HUDEP-2 (cell line): Measurements from ENCODE around the gene SLC12A4.
"Not testable (repeated sequence)": the region's sequence is repeated elsewhere in the genome, so short reads cannot be mapped to it uniquely, and the experiment has no call there.

Source experiments
- DNase-seq, 76 experiments: peaks; one replicate each; lab custom pipeline; 2025; ENCODE audit not compliant: unreplicated experiment in 76 of 76; lab: John Stamatoyannopoulos, UW

SLC12A4 gene

DNA sequence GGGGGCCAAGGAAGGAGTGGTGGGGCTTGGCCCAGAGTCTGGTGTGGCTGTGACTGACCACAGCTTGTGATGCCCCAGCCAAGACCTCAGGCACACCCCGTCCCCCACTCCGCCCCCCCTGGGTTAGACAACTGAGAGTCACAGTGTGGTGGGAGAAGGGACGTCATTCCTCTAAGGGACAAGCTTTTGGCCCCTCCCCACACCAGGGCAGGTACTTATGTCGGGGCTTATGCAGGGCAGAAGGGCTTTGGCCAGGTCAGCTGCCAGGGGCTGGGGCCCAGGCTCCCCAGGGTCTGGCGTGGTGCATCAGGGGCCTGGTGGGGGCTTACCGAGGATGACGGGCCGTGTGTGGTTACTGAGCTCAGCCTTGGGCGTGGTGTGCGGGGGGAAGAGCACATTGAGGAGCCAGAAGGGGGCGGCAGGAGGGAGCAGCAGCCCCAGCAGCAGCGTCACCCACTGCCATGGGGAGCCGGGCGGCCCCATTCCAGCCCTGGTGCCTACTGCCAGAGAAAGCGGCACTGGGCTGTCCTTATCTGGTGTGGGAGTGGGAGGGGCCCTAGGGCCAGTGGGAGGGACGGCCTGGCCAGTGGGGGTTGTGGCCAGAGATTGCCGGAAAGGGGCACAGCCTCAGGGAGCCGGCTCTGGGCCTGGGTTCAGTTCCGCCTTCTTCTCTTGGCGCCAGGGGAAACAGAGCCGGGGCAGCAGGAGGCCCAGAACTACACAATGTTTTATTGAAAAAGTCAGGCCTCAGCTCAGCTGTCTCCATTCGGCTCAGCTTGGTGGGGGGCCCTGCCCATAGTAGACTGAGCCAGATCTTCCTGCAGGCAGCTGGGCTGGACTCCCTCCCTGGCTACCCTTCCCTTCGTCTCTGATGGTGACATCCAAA, 24.6 kb downstream of the SLC12A4 start, which contains the start of gene LCAT:
Gene LCAT (minus strand): TSS at position 502 of the 886 bp plus-strand sequence. CDS start 19 bp downstream, at position 483.
- DNase-seq, result peak in 13 of 76 experiments; percentile 11 to 69 (median 50)

DNA sequence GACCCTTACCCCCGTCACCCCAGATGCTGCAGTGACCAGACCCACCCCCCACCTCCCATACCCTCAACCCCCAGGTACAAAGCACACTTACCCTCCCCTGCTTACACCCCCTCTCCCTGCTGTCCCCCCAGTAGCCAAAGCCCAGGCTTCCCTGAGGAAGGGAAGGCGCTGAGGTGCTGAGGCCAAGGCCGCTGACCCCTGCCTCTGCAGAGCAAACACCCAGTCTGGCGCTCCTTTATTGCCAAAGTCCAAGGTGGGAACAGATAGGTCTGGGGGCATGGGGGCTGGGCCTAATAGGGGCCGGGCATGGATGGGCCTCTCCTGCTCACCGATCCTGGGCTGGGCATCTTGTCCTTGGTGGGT, 25.2 kb downstream of the SLC12A4 start:
- DNase-seq, result no peak

DNA sequence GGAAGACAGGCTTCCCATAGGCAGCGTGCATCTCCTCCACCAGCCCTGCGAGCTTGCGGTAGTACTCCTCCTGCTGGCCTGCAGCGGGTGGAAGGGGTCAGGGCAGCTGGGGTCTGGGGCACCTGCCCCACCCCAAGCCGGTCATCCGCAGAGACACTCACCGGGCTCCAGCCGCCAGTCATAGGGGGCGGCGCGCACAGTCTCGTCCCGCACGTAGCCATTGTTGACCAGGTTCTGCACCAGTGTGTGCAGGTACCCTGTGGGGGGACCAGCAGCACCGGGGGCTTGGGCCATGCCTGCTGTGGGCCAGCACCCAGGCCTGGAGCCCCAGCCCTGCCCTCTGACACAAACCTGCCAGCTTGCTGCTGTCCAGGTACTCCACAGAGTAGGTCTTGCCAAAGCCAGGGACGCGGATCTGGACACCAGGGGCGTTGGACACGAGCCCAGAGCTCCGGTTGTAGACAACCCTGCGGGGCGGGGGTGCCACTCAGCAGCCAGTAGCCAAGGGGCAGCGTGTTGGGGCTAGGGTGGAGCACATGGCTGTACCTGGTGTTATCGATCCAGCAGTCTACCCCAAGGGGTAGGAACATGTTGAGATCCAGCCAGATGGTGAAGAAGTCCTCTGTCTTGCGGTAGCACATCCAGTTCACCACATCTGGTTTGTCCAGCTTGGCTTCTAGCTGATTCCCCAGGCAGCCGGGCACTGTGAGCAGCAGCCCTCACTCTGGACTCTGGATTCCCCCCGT, 25.8 kb downstream of the SLC12A4 start:
- no peak for DNase-seq

DNA sequence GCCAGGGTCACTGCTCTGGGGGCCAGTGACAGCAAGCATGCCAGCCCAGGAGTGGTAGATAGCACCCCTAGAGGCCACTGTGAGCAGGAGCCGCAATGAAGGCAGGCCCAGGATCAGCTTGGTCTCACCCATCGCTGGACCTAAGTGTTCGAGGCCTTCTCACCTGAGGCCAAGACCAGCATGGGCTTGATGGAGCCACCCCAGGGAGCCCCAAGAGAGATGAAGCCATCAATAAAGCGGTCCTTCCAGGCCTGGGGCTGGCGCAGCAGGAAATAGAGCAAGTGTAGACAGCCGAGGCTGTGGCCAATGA, 26.3 kb downstream of the SLC12A4 start:
- DNase-seq, result peak in 36 of 76 experiments; percentile 10 to 65 (median 28)

DNA sequence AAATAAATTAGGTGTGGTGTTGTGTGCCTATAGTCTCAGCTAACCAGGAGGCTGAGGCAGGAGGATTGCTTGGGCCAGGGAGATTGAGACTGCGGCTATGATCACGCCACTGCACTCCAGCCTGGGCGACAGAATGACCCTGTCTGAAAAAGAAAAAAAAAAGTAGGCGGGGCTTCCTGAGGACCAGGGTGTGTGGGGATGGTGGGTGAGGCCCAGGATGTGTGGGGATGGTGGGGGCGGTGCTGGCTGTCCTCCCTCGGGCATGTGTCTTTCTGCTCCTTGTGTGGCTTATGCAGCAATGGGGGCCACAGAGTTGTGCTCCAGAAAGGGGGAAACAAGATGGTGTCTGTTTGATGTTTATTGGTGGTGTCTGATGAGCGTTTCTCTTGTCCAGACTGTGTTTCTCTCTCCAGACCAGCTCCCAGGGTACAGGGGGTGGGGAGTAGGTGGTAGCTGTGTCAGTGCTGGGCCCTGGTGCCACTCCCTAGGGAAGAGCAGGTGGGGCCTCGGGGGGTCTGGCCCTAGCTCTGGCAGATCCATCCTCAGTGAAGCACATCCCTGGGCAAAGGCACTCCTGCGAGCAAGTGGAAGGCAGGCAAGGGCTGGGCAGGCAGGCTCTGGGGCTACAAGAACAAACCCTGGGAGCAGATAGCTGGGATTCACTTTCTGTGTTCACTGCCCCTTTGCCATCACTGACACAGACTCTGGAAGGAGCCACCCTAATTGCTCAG, 26.8 kb downstream of the SLC12A4 start:
- peak in 10 of 76 experiments; percentile 9 to 41 (median 18) for DNase-seq

DNA sequence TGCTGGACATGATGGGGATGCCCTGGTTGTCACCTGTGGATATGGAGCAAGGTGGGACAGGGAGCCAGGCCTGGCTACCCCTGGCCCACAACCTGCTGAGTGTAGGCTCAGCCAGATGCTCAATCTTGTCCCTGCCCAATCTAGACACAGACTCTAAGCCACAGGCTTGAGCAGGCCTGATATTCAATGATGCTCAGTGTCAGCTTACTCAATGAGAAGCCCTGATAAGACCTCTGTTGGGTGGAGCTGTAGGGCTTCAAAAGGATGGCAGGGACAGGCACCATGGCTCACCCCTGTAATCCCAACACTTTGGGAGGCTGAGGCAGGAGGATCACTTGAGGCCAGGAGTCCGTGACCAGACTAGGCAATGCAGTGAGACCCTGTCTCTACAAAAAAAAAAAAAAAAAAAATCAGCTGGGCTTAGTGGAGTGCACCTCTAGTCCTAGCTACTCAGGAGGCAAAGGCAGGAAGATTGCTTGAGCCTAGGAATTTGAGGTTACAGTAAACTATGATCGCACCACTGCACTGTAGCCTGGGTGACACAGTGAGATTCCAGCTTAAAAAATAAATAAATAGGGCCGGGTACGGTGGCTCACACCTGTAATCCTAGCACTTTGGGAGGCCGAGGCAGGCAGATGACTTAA, 27.9 kb downstream of the SLC12A4 start:
- peak in 22 of 76 experiments; percentile 6 to 48 (median 24) for DNase-seq

DNA sequence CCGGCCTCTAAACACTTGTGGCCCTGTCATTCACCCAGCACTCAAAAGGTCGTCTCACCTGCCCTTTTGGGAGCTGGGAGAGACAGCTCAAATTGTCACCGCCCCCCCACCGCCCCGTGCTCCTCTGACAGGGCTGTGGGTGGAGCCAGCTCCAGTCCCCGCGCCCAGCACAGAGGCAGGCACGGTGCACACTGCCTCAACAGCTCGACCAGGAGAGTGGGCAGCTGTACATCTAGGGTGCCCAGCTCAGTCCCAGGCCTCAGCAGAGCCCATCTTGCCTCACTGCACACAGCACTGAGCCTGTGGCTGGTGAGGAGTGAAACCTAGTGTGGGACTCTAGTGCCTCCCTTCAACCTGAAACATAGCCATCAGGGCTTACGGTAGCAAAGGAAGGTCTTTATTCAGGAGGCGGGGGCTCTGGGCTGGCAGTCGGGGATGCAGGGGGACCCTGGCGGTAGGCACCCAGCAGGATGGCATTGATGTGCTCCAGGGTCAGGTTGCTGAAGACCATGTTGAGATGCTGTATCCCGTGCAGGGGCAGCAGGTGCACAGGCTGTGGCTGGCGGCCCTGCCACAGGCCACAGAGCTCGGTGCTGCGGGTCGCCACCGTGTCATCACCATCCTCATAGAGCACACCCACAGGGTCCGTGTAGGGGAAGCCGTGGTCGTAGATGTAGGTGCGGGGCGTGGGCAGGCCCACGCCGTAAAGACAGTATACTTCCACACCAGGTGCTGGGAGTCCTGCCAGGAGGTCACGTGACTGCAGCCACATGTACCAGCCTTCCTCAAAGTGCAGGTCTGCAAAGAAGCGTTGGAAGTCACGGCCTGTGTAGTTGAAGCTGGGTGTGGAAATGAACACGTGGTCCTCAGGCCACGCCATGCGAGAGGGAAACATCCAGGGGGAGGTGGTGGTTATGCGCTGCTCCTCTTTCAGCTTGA, 28.7 kb downstream of the SLC12A4 start:
- DNase-seq, result peak in 3 of 76 experiments; percentile 11 to 25 (median 14)

DNA sequence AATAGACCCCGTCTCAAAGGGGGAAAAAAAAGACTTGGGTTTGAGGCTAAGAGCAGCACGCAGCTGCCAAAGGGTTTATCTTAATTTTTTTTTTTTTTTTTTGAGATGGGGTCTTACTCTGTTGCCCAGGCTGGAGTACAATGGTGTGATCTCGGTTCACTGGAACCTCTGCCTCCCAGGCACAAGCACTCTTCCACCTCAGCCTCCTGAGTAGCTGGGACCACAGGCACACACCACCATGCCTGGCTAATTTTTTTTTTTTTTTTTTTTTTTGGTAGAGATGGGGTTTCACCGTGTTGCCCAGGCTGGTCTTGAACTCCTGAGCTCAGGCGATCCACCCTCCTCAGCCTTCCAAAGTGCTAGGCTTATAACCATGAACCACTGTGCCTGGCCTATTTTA, 30.7 kb downstream of the SLC12A4 start:
- DNase-seq, result not testable (repeated sequence)

DNA sequence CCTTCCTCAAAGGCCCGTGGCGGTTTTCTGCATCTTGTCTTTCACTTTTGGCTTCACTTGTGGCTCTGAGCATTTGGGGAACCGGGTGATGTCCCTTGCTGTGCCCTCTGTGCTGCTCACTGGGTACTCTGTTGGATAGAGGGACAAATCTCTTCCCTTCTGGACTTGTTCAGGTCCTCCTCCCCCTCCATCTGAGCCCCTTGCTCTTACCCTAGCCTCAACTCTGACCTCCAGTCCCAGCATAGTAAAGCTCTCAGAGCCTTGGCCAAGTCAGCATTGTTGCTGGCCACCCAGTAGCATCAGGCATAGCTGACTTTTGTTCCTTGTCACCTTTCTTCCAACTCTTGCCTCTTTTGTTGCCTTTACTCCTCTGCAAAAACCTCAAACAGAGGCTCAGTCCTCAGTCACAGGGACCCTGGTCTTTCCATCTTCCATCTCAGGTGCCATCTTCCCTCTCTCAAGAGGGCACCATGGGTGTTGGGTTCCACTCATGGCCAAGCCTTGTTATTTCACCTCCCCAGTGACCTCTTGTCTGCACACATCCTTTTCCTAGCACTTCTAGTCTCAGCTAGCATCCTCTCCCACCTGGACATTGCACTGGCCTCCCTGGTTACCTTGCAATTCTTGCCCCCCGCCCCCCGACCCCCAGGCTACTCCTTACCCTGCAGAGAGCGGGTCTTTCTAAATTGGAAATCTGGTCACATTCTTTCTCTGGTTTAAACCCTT, 31.4 kb downstream of the SLC12A4 start:
- DNase-seq, result peak in 19 of 76 experiments; percentile 16 to 54 (median 33)

DNA sequence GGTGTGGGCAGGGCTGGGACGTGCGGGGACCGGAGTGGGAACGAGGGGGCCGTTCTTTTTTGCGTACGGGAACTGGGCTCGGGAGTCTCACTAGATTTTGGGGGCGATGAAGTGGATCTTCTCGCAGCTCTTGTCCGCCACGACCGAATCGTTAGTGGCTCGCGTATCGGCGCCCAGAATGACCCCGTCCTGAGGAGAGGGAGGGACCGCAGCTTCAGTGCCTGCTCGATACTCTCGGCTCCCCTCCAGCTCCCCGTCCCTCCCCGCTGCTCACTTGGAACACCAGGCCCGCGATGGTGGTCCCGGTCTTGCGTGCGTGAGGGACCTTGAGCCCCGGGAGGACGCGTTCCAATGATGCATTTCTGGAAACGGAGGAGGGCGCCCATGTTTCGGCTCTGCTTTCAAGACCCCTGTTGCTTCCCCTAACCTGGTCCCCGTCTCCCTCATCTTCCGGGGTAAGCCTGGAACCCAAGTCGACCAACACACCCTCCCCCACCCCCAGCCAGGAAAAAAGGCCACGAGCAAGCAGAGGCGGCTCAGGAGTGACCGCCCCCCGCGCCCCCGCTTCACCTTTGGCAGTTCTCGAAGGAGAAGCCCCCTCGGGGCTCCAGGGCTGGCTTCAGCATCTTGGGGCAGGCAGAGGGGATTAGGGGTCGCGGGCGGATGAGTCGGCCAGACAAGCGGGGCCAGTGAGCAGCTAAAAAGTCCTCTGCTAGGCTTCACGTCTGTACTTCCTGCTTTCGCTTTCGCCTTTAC, 32.1 kb downstream of the SLC12A4 start, which contains the start of gene PSMB10:
Gene PSMB10 (minus strand): TSS at position 727 of the 756 bp plus-strand sequence. CDS start 101 bp downstream, at position 626.
- peak in 27 of 76 experiments; percentile 5 to 59 (median 37) for DNase-seq

DNA sequence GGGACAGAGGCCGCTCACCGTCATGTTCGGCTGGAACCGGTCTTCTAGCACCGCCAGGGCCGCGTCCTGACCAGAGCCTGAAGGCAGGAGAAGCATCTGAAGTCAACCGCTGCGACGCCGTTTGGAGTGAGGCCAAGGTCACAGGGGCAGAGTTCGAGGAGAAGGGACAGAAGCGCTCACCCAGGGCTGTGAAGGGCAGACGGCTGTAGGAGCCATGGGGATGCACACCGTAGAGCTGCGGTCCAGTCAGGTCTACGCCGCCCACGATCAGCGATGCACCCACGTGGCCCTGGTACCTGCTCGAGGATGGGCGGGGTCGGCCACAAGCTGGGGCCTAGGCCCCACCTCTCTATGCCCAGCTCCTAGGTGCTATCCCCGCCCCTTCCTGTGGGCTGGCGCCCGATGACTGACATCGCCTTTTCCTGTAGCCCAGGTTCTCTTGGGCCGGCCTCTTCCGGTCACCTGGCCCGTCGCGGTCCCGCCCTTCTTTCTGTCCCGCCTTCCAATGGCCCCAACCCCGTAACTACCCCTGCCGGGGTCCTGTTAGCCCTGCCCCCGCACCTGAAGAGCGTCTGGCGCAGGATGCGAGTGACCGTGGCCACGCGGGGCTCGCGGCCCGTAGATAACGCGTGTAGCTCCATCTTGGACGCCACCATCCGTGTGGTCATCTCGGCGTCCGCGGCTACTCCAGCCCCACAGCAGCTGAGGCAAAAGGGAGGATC, 32.9 kb downstream of the SLC12A4 start:
- peak in 74 of 76 experiments; percentile 64 to 97 (median 92) for DNase-seq

DNA sequence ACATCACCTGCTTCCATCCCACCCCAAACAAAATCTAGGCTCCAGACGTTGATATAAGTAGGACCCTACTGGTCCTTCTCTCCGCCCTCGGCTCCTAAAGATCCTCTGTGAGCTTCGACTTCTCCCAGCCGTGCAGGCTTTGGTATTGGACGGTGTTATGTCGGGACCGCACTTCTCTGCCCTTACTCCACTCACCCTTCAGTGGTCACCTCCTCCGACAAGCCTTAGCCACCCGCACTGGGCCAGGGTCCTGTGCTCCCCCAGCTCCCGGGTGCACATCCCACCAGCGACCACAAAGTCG, 33.4 kb downstream of the SLC12A4 start:
- peak in 1 of 76 experiments; percentile 42 for DNase-seq

DNA sequence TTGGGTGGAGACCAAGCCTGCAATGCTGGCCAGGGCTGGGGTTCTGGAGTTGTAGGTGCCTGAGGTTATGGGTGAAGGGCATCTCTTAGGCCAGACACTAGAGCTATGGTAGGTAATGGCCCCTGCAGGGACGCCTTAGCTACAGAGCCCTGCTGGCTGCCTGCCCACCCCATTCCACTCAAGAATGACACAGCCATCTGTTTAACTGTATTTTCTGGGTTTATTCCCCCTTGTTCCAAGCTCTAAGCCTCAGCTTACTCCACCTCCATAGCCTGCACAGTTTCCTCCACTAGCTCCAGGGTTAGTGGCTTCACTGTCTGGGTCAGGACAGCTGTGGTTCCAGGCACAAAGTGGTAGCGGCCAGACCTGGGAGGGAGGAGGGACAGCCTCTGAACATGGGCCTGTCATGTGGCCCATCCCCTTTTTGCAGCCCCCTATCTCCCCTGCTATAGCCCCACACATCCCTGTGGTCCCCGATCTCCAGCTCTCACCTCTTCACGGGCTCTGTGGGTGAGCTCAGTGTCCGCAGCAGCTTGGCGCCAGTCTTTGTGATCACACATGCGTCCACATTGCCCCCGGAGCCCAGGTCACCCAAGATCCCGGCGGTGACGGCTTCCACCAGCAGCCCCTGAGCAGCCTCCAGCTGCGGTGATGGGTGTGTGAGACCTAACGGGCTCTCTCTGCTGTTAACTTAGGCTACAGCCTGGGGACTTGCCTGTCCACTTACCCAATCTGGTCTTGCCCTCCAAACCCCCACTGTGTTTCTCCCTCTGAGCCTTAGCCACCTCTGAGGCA, 33.9 kb downstream of the SLC12A4 start:
- DNase-seq, result no peak

DNA sequence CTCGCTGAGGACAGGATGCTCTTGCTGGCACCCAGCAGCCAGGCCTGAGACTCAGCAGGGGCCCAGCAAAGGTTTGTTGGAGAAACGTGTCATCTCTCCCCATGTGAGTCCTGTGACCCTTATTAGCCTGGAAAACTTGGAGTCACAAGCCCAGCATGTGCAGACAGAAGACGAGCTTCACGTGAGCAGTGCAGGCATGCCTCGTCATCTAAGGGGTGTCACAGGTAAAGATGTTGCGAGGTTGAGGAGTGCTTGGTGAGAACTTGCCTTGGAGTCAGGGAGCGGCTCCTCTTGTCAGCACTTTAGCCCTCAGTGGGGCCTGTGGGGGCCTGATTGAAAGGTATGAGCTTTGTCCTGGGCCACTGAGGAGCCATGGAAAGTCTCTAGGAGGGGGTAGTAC, 34.6 kb downstream of the SLC12A4 start:
- no peak for DNase-seq

DNA sequence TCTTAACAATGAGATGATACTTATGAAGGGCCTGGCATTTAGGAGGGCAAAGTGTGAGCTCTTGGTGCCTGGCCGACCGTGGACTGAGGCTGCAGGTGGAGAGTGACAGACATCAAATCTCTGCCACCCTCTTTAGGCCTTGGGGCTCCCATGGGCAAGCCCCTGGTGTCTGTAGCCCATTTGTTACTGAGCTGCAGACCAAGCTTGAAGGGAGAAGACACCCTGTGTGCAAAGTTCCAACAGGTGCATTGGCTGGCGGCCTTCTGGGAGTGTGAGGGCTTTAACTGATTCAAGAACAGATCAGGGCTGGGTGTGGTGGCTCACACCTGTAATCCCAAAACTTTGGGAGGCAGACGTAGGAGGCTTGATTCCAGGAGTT, 36.0 kb downstream of the SLC12A4 start:
- DNase-seq, result no peak

DNA sequence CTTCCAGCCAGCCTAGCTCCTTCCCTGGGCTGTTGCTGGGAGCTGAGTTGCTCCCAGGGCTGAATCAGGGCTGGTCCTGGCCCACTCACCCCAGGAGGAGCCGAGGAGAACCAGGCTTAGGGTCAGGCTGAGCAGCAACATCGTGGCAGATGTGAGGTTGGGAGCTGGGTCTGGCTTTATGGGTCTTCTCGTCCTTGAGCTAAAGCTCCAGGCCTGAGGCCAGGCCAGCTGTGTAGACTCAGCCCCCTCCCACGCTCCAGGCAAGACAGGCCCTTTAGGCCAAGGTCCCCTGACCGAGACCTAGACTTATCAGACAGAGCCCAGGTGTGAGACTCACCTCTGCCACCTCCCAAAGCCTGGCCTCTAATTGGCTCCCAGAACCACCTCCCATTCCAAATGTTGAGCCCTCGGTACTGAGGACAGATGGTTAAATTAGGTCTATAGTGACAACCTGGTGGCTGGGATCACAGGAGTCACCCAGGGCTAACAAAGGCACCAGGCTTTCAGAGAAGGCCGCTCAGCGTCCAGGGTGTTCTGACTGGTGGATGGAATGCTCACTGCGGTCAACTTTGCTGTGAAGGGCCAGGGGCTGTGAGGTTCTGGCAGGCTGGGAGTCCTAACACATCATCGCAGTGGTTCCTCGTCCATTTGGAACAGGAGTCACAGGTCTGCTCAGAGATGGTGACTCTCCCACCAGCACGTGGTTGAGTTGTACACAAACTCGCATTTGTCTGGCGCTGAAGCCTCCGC, 36.5 kb downstream of the SLC12A4 start, which contains the start of gene CTRL:
Gene CTRL (minus strand): TSS at position 151 of the 750 bp plus-strand sequence. CDS start 10 bp downstream, at position 141.
- DNase-seq, result no peak
